Mesenchymal stem cell (in vitro differentiated cells and primary cell): ENCODE data around the gene CCDC150.

Source experiments
- DNase-seq: peaks from one replicate; pipeline ENCODE4 v3.0.0-alpha.2; 2013
- H2AFZ ChIP-seq: one replicate; pipeline ENCODE4 v1.6.1; 2013; ENCODE audit warnings: low read depth, mild to moderate bottlenecking, control low read depth, inconsistent platforms, low read length, moderate library complexity
- H2AK5ac ChIP-seq: 2 replicates; pipeline ENCODE4 v1.6.1; 2013; ENCODE audit warnings: low read length, moderate library complexity, mild to moderate bottlenecking, inconsistent platforms; ENCODE audit not compliant: severe bottlenecking
- H2BK120ac ChIP-seq: one replicate; pipeline ENCODE4 v1.6.1; 2013; ENCODE audit warnings: low read depth, mild to moderate bottlenecking, inconsistent platforms, low read length, moderate library complexity
- H2BK12ac ChIP-seq, 2 experiments: one replicate each; pipeline ENCODE4 v1.6.1; 2013; ENCODE audit warnings: inconsistent platforms in 2 of 2, low read length in 2 of 2, mild to moderate bottlenecking in 2 of 2, moderate library complexity in 2 of 2, control low read depth in 1 of 2
- H2BK15ac ChIP-seq: one replicate; pipeline ENCODE4 v1.6.1; 2013; ENCODE audit warnings: mild to moderate bottlenecking, low read depth, inconsistent platforms; ENCODE audit not compliant: poor library complexity, severe bottlenecking
- H2BK5ac ChIP-seq: 2 replicates; pipeline ENCODE4 v1.6.1; 2013; ENCODE audit warnings: low read depth, mild to moderate bottlenecking, low read length, control low read depth, inconsistent platforms; ENCODE audit not compliant: poor library complexity, severe bottlenecking
- H3K14ac ChIP-seq, 2 experiments: one replicate each; pipeline ENCODE4 v1.6.1; 2013; ENCODE audit warnings: inconsistent platforms in 2 of 2, low read length in 2 of 2, control low read depth in 1 of 2, mild to moderate bottlenecking in 1 of 2, moderate library complexity in 1 of 2
- H3K18ac ChIP-seq, 2 experiments: one replicate each; pipeline ENCODE4 v1.6.1; 2013; ENCODE audit warnings: inconsistent platforms in 2 of 2, low read length in 2 of 2, control low read depth in 1 of 2, low read depth in 1 of 2, mild to moderate bottlenecking in 1 of 2
- H3K23ac ChIP-seq, 2 experiments: one replicate each; pipeline ENCODE4 v1.6.1; 2013; ENCODE audit warnings: inconsistent platforms in 2 of 2, low read length in 2 of 2, mild to moderate bottlenecking in 2 of 2, moderate library complexity in 2 of 2, control low read depth in 1 of 2
- H3K27ac ChIP-seq: 2 replicates; pipeline ENCODE4 v1.5.1; 2013; ENCODE audit warnings: mild to moderate bottlenecking, moderate library complexity, low read length, control low read depth, inconsistent platforms; ENCODE audit not compliant: poor library complexity, severe bottlenecking
- H3K27me3 ChIP-seq, 2 experiments: 2 replicates each; pipeline versions ENCODE4 v1.6.1 to v1.7.0; 2013; ENCODE audit warnings: low read length in 2 of 2, mild to moderate bottlenecking in 2 of 2, moderate library complexity in 2 of 2, control low read depth in 1 of 2, inconsistent platforms in 1 of 2; ENCODE audit not compliant: control insufficient read depth in 1 of 2, insufficient read depth in 1 of 2
- H3K36me3 ChIP-seq, 2 experiments: 2 replicates each; pipeline versions ENCODE4 v1.6.1 to v1.7.0; 2013; ENCODE audit warnings: low read length in 2 of 2, control low read depth in 1 of 2, inconsistent platforms in 1 of 2, low read depth in 1 of 2, mild to moderate bottlenecking in 1 of 2; ENCODE audit not compliant: insufficient read depth in 2 of 2, control insufficient read depth in 1 of 2
- H3K4ac ChIP-seq, 2 experiments: one replicate each; pipeline ENCODE4 v1.6.1; 2013; ENCODE audit warnings: inconsistent platforms in 2 of 2, low read length in 2 of 2, mild to moderate bottlenecking in 2 of 2, moderate library complexity in 2 of 2, control low read depth in 1 of 2, low read depth in 1 of 2
- H3K4me1 ChIP-seq: 2 replicates; pipeline ENCODE4 v1.6.1; 2013; ENCODE audit warnings: low read depth, low read length, control low read depth; ENCODE audit not compliant: control insufficient read depth, insufficient read depth
- H3K4me2 ChIP-seq: 2 replicates; pipeline ENCODE4 v1.6.1; 2013; ENCODE audit warnings: low read length, mild to moderate bottlenecking, inconsistent platforms; ENCODE audit not compliant: poor library complexity, severe bottlenecking
- H3K4me3 ChIP-seq, 2 experiments: 2 replicates each; pipeline versions ENCODE4 v1.5.1 to v1.7.0; 2013; ENCODE audit warnings: low read length in 2 of 2, mild to moderate bottlenecking in 2 of 2, control low read depth in 1 of 2, low read depth in 1 of 2; ENCODE audit not compliant: insufficient read depth in 1 of 2
- H3K79me1 ChIP-seq: replicated peaks from 2 replicates; pipeline ENCODE4 v1.6.1; 2013; ENCODE audit warnings: mild to moderate bottlenecking, control low read depth, low read length, inconsistent platforms; ENCODE audit not compliant: poor library complexity, severe bottlenecking
- H3K9ac ChIP-seq: 2 replicates; pipeline ENCODE4 v1.7.0; 2013; ENCODE audit warnings: mild to moderate bottlenecking, low read length, moderate library complexity
- H3K9me3 ChIP-seq: 2 replicates; pipeline ENCODE4 v1.7.0; 2013; ENCODE audit warnings: mild to moderate bottlenecking, low read length; ENCODE audit not compliant: control insufficient read depth
- H4K8ac ChIP-seq: one replicate; pipeline ENCODE4 v1.6.1; 2013; ENCODE audit warnings: inconsistent platforms, mild to moderate bottlenecking, low read length, moderate library complexity
- H4K91ac ChIP-seq: one replicate; pipeline ENCODE4 v1.6.1; 2013; ENCODE audit warnings: mild to moderate bottlenecking, low read length, inconsistent platforms
- WGBS: methylation state at CpG from one replicate; pipeline ENCODE4 v1.1.7; 2013; ENCODE audit warnings: mixed read lengths; 5-methylcytosine and 5-hydroxymethylcytosine counted together

Gene CCDC150

GRCh38 chr2:196655761-196656160 is 16.2 kb downstream of the CCDC150 start:
- Histone ChIP-seq H2BK12ac (no peak overlapping the region), H3K4me2 (no peak overlapping the region), H2BK5ac (no peak overlapping the region), H3K4me3 (no peak overlapping the region), H3K18ac (no peak overlapping the region), H2AK5ac (no peak overlapping the region), H2BK15ac (no peak overlapping the region), H2BK120ac (no peak overlapping the region), H3K79me1 (peaks cover 28% of the 10 kb centered on the region), H4K91ac (no peak overlapping the region), H3K23ac (no peak overlapping the region), H4K8ac (no peak overlapping the region), H3K4ac (no peak overlapping the region), H3K14ac (no peak overlapping the region), H3K9ac (no peak overlapping the region), H3K4me1 (no peaks in the 10 kb centered on the region), H3K27ac (no peak overlapping the region), H3K27me3 (no peaks in the 10 kb centered on the region), H3K36me3 (peaks cover 0 to 7% of the 10 kb centered on the region in 2 experiments), H3K9me3 (peaks cover 53% of the 10 kb centered on the region), H2AFZ (no peak overlapping the region)
- DNase-seq: no peak
- 100% methylated on average over 1 of the region's 1 CpG for WGBS

- Histone ChIP-seq H4K91ac (no peak overlapping the region), H3K14ac (no peak overlapping the region), H3K4me1 (no peaks in the 10 kb centered on the region), H2BK120ac (no peak overlapping the region), H2BK5ac (no peak overlapping the region), H2BK15ac (no peak overlapping the region), H2AFZ (no peak overlapping the region), H3K27me3 (no peaks in the 10 kb centered on the region), H3K18ac (no peak overlapping the region), H3K4me3 (no peak overlapping the region), H3K27ac (no peak overlapping the region), H2AK5ac (no peak overlapping the region), H2BK12ac (no peak overlapping the region), H3K36me3 (peaks cover 0 to 6% of the 10 kb centered on the region in 2 experiments), H4K8ac (no peak overlapping the region), H3K4ac (no peak overlapping the region), H3K4me2 (no peak overlapping the region), H3K23ac (no peak overlapping the region), H3K79me1 (peaks cover 22% of the 10 kb centered on the region), H3K9ac (no peak overlapping the region), H3K9me3 (peaks cover 38% of the 10 kb centered on the region)
- WGBS: 98% methylated on average over 2 of the region's 2 CpGs
- DNase-seq: no peak
These were observed 17.8 kb downstream of the CCDC150 start for GRCh38 chr2:196657333-196657732.

GRCh38 chr2:196659844-196660243 is 20.3 kb downstream of the CCDC150 start:
- Histone ChIP-seq H3K27ac (no peak overlapping the region), H3K27me3 (no peaks in the 10 kb centered on the region), H3K4me1 (no peaks in the 10 kb centered on the region), H3K79me1 (peaks cover 13% of the 10 kb centered on the region), H2BK120ac (no peak overlapping the region), H3K4ac (no peak overlapping the region), H3K23ac (no peak overlapping the region), H3K18ac (no peak overlapping the region), H3K4me2 (no peak overlapping the region), H3K14ac (no peak overlapping the region), H2BK12ac (no peak overlapping the region), H3K36me3 (no peaks in the 10 kb centered on the region), H2AFZ (no peak overlapping the region), H2AK5ac (no peak overlapping the region), H2BK15ac (no peak overlapping the region), H3K9ac (no peak overlapping the region), H4K8ac (no peak overlapping the region), H3K4me3 (no peak overlapping the region), H3K9me3 (peaks cover 15% of the 10 kb centered on the region), H2BK5ac (no peak overlapping the region), H4K91ac (no peak overlapping the region)
- WGBS: no CpG with 5 or more reads among the region's 1 CpG
- DNase-seq: no peak

GRCh38 chr2:196660244-196660643 is 20.7 kb downstream of the CCDC150 start:
- Histone ChIP-seq H3K27ac (no peak overlapping the region), H4K91ac (no peak overlapping the region), H3K27me3 (no peaks in the 10 kb centered on the region), H3K4ac (no peak overlapping the region), H3K79me1 (peaks cover 10% of the 10 kb centered on the region), H3K36me3 (no peaks in the 10 kb centered on the region), H3K4me3 (no peak overlapping the region), H3K9me3 (peaks cover 11% of the 10 kb centered on the region), H3K9ac (no peak overlapping the region), H2BK5ac (no peak overlapping the region), H3K14ac (no peak overlapping the region), H2AK5ac (no peak overlapping the region), H2BK12ac (no peak overlapping the region), H2BK120ac (no peak overlapping the region), H2AFZ (no peak overlapping the region), H3K4me2 (no peak overlapping the region), H4K8ac (no peak overlapping the region), H2BK15ac (no peak overlapping the region), H3K4me1 (no peaks in the 10 kb centered on the region), H3K23ac (no peak overlapping the region), H3K18ac (no peak overlapping the region)
- DNase-seq: peak; percentile 25
- WGBS: 22% methylated on average over 3 of the region's 3 CpGs
